Esophagus mucosa (tissue), 1 donor: ENCODE measurements around the gene RELN. TPM values are rescaled to one million over a fixed set of nuclear protein-coding genes. Genes with fewer than 3 reads are reported as not detected.
"Not testable (repeated sequence)": the region's sequence is repeated elsewhere in the genome, so short reads cannot be mapped to it uniquely, and the experiment has no call there.

Source experiments
- ATAC-seq: fragments of 200-7000 bp; cut with Tn5 transposase; one replicate; pipeline ENCODE4 v1.9.1; 2020
- total RNA-seq: library from RNA; stranded (reverse); gene quantifications from one replicate; pipeline ENCODE4 v1.2.4, GENCODE V29; 2023
- donor health status: DM: yes; HTN: yes; CAD: no.

RELN gene
- total RNA-seq = 0.52 TPM

DNA sequence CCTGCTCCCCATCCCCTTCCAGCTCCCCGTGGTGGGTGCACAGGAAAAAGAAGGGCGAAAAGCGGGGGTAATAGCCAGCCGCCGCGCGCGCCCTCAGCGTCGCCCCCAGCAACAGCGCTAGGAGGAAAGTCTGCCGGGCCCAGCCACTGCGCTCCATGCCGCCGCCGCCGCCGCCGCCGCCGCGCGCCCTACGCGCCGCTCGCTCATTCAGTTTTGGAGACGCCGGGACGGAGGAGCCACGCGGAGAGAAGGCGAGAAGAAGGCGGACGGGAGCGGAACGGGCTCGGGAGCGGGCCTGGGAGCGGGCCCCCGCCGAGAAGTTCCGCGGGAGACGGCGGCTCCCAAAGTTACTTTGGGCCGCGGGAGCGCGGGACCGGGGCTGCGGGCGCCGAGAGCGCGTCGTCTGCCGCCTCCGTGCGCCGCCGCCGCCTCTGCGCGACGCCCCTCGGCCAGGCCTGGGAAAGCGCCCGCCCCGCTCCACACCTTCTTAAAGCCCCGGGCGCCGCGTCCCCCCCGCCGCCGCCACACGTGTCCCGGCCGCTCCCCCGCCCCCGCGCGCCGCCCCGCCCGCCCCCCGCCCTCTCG lies at the start of gene RELN:
Gene RELN (minus strand): TSS at position 459 of the 585 bp plus-strand sequence. CDS start 302 bp downstream, at position 157.
- ATAC-seq = no peak

DNA sequence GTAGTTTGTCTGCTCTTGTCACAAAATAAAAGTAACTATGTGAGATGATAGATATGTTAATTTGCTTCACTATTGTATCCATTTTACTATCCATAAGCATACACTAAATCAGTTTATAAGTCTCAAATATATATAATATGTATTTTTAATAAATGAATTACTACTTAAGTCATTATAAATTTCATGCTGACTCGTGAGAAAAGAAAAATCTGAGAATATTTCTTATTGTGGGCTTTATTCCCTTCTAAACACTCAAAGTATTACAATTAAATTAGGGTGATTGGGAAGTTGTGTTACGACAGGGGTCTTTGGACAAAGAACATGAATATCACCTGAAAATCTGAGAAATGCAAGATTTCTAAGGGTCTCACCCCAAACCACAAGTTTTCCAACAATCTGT lies 48.7 kb upstream of the RELN start:
- no peak for ATAC-seq

DNA sequence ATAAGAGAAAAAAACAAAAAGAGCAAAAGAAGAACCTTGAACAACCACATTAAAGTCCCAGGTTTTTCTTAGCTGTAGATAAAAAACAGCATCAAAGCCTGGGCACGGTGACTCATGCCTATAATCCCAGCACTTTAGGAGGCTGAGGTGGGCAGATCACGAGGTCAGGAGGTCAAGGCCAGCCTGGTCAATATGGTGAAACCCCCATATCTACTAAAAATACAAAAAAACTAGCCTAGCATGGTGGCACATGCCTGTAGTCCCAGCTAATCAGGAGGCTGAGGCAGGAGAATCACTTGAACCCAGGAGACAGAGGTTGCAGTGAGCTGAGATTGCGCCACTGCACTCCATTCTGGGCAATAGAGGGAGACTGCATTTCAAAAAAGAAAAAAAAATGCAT lies 47.4 kb upstream of the RELN start:
- ATAC-seq = not testable (repeated sequence)

DNA sequence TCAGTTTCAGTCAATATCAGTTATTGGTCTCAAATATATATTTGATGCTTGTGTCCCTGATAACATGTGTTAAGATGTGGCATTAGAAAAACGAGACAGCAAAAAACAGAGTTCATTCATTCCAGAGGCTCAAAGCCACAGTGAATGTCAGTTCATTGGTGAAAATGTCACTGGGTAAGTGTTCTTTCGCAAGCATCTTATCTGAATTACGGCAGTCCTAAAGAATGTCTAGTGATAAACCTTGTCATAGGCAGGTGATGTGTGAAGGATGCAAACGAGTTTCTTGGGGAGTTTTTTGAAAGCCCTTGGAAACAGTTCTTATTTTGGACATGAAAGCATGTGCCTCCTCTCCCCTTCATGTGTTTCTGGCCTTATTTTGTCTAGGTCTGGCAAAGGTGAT lies 45.9 kb upstream of the RELN start:
- ATAC-seq = no peak

DNA sequence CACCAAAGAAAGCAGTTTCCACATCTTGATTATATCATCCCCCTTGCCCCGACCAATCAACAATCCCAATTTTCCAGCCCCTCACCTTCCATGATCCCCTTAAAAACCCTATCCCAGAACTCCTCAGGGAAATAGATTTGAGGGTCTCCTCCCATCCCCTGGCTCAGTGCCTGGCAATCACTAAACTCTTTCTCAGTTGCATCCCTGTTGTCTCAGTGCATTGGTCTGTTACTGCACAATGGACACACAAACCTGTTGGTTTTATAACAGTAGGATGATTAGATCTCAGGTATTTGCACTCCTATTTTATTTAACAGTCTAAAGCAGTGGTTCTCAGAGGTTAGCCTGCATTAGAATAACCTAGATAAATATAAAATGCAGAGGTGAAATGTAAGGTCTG lies 45.2 kb upstream of the RELN start:
- ATAC-seq = no peak

DNA sequence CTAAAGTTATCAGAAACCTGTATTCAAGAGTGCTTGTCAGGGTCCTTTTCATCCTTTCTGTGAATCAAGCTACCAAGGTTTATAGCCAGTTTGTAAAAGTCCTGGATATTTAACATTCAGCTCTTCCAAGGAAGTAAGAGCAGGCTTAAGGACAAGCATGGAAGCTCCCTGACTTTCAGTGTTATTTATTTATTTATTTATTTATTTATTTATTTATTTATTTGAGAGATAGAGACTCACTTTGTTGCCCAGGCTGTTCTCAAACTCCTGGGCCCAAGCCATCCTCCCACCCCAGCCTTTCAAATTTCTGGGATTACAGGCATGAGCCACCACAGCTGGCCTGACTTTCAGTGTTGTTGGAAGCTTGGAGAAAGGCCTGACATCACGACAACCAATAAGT lies 44.4 kb upstream of the RELN start:
- ATAC-seq = no peak

DNA sequence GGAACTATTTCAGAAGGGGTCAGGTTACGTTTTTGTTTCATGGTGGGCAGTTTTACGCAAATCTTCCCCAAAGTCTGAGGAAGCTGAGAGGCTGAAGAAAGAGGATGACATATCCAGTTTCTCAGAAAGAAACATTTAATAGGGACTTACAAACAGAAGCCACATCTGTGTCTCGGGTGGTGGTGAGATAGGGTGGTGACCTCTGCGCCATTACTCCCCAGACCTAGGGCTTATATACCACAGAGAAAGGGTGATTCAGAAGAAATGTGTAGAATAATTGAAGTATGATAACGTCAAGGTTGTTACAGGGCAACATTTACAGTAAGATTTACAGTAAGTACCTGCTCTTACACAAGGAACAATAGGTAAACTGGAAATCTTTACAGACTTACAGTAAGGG lies 43.0 kb upstream of the RELN start:
- no peak for ATAC-seq

DNA sequence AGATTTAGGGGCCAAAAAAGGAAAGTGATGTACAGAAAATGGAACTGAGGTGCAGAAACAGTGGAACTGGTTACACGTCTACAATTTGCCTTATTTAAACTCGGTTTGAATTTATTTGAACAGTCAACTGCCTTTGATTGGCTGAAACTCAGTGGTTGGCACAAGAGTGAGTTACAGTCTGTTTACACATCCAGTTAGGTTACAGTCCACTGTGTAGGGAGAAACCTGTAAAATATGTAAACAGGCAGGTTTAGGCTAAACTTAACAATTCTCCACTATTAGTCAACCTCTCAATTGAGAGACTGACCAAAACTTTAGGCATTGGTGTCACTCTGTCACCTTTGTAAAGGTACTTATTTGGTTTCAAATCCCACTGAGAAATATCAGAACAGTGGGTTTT lies 40.3 kb upstream of the RELN start:
- ATAC-seq = no peak

DNA sequence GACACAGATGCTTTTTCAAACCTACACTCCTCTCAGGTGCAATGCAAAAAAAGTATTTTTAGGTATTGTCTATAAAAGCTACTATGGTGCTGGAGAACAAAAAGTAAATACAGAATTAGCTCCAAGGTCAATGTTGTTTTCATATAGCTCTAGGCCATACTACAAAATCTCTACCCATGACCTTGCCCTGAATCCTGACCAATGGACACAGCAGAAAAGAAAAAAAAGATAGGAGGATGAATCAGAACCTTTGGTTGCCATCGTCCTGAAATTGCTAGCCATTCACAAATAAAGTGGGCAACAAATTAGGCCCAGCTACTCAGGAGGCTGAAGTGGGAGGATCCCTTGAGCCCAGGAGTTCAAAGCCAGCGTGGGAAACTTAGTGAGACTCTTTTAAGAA lies 35.2 kb upstream of the RELN start:
- no peak for ATAC-seq

DNA sequence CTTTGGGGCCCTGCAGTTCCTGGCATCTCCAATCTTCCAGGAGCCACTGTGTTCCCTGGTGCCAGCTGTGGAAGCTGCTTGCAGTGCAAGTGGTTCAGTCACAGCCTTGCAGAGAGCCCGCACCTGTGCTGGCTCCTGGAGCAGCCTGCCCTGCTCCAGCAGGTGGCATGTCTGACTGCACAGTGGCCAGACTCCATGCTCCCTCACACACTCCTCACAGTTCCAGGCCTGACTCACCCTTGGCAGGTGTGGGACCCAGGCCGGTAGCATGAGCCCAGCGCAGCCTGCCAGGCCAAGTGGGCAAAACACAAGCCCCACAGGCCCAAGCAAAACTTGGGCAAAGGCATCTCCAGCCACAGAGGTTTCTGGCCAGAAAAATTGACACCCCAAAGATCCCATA lies 33.6 kb upstream of the RELN start:
- ATAC-seq = no peak

DNA sequence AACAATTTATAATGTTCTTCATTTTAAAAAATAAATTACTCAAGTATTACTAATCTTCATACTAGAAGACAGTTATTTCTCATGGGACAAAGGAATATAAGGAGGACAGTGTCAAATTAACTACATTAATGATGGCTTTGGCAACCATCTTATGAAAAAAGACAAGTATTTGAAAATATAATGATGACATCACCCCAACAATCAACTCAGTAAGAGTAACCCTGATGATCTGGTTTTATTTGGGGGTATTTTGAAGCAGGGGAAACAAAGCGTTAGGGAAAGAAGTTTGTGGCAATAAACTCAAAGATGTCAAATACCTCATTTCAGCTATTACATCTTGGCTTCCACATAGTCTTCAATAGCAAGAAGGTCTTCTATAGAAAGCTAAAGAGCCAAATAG lies 29.0 kb upstream of the RELN start:
- no peak for ATAC-seq

DNA sequence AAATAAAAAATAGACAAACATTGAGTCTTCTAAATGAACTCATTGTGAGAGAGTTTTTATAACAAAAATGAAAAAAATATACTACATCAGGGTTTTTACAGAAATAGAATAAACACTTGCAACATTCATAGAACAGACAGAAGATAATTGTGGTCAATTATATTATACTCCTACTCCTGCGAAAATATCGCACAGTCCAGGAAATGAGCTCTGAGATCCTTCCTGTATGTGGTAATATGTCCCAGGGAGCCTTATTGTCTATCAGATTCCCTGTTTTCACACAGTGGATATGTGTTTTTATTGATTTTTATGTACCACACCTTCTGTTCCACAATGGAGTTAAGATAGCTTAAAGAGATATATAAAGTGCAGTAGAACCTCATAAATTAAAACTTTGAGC lies 27.5 kb upstream of the RELN start:
- ATAC-seq = no peak

DNA sequence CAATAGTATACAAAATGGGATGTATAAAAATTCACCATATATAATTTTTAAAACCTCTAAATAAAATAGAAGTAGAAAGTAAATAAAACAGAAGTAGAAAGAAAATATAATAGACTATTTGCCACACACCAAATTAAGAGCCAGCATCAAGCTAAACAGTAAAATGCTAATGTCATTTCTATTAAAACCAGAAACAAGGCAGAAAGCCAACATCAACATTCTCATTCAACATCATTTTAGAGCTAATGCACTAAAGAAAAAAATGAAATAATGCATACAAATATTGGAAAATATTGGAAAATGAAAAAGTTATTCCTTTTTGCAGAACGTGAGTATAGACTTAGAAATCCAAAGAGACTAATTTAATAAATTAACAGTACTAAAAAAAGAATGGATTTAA lies 23.4 kb upstream of the RELN start:
- ATAC-seq = no peak

DNA sequence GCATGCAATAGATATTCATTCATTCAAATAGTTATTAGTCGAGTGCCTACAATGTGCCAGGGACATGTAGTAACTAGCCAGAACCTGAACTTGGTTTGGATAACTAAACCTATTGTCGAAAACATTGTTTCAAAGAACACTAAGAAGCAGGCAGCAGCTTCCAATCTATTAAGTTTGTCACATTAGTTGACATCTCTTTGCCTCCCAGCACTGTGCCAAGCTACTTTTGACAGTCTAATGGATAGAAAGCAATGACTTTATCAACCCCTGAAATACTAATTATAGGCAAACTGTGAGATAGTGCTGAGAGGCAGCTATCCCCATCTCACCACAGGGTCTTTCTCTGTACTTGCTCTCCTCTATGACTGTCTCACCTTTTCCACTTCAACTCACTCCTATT lies 22.4 kb upstream of the RELN start:
- ATAC-seq = no peak

DNA sequence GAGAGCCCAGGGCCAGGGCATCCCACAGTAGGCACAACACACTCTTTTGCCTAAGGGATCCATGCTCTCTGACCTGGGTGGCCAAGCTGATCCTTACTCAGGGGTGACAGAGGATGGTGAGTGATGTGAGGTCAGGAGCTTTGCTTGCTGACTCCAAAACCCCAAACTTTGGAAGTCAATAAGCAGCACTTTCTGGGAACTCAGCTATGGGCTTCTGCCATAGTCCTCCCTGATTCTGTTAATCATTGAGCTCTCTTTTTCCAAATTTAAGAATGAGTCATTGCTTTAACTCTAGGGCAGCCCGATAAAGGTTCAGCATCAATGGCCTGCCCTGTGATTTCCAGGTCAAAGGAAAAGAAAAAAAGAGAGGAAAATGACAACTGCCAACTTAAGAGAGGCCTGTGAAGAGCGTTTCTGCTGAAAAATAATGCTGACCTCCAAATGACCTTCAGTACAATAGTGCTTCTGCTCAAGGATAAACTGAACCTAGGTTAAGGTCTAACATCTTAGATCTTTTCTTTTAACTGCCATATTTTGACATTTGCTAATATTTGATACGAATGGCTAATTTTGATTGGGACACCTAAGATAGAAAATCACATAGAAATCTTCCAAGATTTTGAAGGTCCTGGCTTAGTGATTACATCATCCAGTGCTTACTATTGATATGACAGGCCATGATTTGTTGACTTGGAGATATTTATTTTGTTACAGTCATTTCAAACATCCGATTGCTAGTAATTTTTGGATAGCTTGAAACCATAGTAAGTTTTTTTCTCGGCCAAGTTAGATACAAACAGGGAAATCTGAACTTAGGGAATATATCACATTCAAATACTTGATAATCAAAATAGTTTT lies 20.8 kb upstream of the RELN start:
- ATAC-seq = no peak

DNA sequence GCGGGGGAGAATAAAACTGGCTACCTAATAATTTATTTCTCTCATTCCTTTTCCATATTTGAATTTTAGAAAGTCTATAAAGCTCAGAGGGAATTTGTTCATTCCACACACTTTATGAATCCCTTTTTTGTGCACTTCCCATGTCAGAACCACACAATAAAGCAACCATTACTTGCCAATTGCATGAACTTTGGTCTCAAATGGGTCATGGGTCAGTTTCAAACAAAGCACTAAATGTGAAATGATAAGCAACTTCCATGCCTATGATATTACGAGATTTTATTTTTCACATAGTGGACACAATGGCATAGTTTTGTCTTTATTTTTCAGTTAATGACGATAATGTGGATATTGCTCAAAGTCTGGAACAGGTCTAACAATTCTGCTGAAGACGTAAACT lies 18.6 kb upstream of the RELN start:
- no peak for ATAC-seq

DNA sequence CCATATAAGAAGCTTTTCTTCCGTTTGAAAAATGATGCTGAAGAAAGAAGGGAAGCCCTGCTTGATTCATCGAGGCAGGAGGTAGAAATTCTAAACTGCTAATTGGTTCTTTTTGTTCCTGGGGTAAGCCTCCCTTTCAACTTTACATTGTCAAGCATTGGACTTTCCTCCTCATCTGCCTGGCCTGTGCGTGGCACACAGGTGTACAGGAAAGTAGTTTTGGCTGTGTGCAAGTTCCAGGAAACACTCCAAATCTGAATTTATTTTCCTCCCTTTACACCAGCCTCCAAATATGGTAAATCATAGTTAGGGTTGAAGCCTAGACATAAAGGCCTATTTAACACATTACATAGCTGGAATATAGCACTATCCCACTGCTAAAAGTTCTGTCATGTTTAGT lies 18.2 kb upstream of the RELN start:
- no peak for ATAC-seq

DNA sequence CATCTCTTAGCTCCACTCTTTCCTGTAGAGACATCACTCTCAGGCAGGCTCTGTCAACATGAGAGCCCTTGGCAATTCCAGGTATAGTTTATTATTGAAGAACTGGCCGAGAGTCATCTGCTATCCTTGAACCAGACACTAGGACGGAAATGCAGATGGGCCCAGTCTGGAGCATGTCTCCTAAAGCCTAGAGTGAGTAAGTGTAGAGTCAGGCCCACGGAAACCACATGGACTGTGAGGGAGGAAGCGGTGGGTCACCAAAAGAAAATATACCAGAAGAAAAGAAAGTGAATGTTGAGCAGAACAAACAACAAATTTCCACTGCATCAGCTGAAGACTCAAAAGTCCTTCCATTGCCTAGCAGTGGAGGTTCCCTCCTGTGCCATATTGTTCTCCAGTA lies 15.7 kb upstream of the RELN start:
- ATAC-seq = no peak

DNA sequence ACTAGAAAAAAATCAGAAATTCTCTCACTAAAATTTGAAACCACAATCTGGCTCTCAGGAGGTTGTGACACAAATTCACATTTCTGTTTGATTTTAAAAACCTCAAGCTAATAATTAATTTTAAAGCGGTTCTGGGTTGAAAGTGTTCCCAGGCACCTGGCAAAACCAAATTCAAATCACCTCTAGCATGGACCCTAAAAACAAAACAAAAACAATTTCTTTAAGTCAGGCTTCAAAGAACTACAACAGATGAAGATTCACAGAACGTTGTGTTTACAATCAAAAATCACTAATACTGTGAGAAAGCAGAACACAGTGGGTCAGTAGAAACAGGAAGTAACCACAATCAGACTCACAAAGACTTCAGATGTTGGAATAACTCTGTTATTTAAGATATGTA lies 7.2 kb upstream of the RELN start:
- ATAC-seq = no peak

DNA sequence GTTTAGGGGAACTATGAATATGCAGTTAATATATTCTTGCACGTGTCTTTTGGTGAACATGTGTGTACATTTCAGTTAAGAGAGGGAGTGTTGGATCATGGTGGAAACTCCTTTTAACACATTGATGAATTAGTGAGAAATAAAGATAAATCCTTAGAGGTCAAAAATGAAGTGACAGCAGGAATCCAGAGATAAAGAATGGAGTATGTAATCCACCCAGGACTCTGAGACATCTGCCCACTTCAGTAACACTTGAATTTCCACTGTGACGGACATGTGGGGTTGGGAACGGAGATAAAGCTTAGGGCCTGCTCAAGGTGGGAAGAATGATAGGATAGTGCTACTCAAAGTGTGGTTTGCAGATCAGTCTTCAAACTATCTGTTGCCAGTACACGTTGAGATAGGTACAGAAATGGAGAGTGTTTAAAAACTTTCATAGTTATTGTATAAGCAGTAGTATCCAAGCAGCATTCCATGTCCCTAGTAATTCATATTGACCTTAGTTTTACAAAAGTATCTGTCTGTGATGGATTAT lies 6.6 kb upstream of the RELN start:
- no peak for ATAC-seq

DNA sequence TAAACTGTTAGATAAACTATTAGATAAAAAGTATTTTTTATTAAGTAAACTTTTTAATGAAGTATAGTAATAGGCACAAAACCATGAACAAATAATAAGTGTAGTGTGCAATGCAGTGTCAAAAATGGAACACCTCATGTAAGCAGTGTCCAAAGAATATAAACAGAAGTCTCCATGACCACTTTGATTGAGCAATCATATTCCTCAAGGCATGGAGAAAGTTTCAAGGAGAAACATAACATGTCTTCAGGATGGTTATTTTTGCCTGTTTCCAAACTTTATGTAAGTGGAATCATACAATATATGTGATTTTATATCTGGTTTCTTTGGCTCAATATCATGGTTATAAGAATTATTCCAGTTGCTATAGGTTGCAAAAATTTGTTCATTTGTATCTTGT lies 6.1 kb upstream of the RELN start:
- no peak for ATAC-seq

DNA sequence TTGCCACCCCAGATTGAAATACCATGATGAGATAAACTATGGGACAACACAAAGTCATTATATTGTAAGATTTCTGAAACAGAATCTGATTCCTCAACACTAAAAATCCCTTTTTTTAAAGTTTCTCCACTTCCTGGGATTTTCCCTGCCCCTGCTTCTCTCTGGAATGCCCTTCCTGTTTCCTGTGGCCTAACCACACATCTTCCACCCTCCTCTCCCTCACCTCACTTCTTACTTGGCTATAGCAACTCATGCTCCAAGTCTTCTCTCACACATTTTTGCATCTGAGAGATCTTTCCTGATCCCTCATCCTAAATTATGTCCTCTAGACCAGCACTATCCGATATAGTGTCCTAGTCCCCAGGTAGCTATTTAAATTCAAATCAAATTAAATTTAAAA lies 4.1 kb upstream of the RELN start:
- no peak for ATAC-seq

DNA sequence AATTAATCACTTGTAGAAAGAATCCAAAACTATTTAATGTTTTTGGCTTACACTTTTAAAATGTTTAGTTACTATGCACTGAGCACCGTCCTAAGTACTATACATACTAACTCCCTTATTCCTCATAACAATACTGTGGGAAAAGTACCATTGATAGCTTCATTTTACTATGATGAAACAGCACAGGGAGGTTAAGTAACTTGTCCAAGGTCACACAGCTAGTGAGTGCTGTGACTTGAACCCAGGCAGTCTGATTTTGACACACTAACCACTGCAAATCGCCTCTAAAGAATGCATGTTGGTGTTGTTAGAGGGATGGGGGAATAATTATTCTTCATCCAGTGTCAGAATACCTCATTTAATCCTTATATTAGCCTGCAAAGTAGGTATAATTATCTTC lies 1.9 kb upstream of the RELN start:
- ATAC-seq = no peak

DNA sequence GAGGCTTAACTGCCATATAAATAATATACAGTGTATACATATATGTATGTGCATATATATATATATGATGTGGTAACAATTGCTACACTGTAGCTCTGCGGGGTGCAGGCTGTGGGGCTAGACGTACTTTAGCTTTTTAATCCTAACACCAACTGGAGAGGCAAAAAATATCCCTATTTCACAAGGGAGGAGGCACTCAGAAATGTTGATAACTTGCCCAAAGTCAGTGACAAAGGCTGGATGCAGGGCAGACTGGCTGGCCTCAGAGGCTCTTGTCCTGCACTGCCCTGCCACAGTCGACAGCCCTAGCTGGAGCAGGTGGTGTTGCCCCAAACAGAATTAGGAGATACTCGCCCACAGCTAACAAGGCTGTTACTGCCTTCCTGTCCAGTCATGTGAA lies 1.5 kb upstream of the RELN start:
- ATAC-seq = no peak
